ENCODE data around the gene MTRF1L.

GRCh38 chr6:153002613-153003365 lies at the start of gene MTRF1L:
- TF ChIP-seq YY1 (IDR thresholded peaks at IDR 0.05; ENCODE audit: low read depth) (no peak), TCF12 (IDR thresholded peaks at IDR 0.05; ENCODE audit: low read depth) (no peak), NFIC (IDR thresholded peaks at IDR 0.05) (no peak)
- TF ChIP-seq, protein P1, sequence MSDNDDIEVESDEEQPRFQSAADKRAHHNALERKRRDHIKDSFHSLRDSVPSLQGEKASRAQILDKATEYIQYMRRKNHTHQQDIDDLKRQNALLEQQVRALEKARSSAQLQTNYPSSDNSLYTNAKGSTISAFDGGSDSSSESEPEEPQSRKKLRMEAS (IDR thresholded peaks at IDR 0.05), result 0 out of 2 replicates have a peak, but pooled peaks have one; percentile 16

All from Ishikawa (cell line).